ENCODE results near the gene GID8. TPM values are rescaled to one million over a fixed set of nuclear protein-coding genes. Genes with fewer than 3 reads are reported as not detected.

The GID8 gene
- total and polyA plus RNA-seq, 2 of the 13 experiments (the other 11 are each of a cell fraction or from before 2014, with no cell fraction given): 39.6 to 59.8 TPM

GRCh38 chr20:62900052-62900691 lies 37.8 kb upstream of the GID8 start (continued):
- TF ChIP-seq DNMT3B (CRISPR knock-in tag; conservative IDR thresholded peaks at IDR 0.05): peak; percentile 87; the same call in 1 of the 2 replicates
- no peak for TF ChIP-seq BRF2 (CRISPR knock-in tag; IDR thresholded peaks at IDR 0.05)
- TF ChIP-seq, protein P1, sequence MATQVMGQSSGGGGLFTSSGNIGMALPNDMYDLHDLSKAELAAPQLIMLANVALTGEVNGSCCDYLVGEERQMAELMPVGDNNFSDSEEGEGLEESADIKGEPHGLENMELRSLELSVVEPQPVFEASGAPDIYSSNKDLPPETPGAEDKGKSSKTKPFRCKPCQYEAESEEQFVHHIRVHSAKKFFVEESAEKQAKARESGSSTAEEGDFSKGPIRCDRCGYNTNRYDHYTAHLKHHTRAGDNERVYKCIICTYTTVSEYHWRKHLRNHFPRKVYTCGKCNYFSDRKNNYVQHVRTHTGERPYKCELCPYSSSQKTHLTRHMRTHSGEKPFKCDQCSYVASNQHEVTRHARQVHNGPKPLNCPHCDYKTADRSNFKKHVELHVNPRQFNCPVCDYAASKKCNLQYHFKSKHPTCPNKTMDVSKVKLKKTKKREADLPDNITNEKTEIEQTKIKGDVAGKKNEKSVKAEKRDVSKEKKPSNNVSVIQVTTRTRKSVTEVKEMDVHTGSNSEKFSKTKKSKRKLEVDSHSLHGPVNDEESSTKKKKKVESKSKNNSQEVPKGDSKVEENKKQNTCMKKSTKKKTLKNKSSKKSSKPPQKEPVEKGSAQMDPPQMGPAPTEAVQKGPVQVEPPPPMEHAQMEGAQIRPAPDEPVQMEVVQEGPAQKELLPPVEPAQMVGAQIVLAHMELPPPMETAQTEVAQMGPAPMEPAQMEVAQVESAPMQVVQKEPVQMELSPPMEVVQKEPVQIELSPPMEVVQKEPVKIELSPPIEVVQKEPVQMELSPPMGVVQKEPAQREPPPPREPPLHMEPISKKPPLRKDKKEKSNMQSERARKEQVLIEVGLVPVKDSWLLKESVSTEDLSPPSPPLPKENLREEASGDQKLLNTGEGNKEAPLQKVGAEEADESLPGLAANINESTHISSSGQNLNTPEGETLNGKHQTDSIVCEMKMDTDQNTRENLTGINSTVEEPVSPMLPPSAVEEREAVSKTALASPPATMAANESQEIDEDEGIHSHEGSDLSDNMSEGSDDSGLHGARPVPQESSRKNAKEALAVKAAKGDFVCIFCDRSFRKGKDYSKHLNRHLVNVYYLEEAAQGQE (IDR thresholded peaks at IDR 0.05; ENCODE audit: borderline replicate concordance in 1 of 2, low read depth in 1 of 2, low read length in 2 of 2): no peak
- TF ChIP-seq IKZF1 (IDR thresholded peaks at IDR 0.05): no peak
- peak; percentile 98 for TF ChIP-seq PAF1 (CRISPR knock-in tag; IDR thresholded peaks at IDR 0.05)
- no peak for TF ChIP-seq ZBTB39 (CRISPR knock-in tag; IDR thresholded peaks at IDR 0.05)
- peak; percentile 79 for TF ChIP-seq HOXA3 (CRISPR knock-in tag; IDR thresholded peaks at IDR 0.05)
- TF ChIP-seq ZSCAN20 (CRISPR knock-in tag; IDR thresholded peaks at IDR 0.05; ENCODE audit: borderline replicate concordance): peak; percentile 95
- TF ChIP-seq KDM1A (CRISPR knock-in tag; IDR thresholded peaks at IDR 0.05): no peak
- TF ChIP-seq ZNF121 (CRISPR knock-in tag; IDR thresholded peaks at IDR 0.05): peak; percentile 60; the same call in 1 of the 2 replicates
- peak; percentile 97 for TF ChIP-seq PHF5A (CRISPR knock-in tag; IDR thresholded peaks at IDR 0.05; ENCODE audit: low read depth, unreplicated experiment)
- peak; percentile 90 for TF ChIP-seq SAFB2 (CRISPR knock-in tag; IDR thresholded peaks at IDR 0.05; ENCODE audit: borderline replicate concordance, low read depth)
- no peak for TF ChIP-seq ZFP1 (CRISPR knock-in tag; IDR thresholded peaks at IDR 0.05)
- TF ChIP-seq RXRB (CRISPR knock-in tag; IDR thresholded peaks at IDR 0.05; ENCODE audit: borderline replicate concordance): peak; percentile 34; the same call in 1 of the 2 replicates
- TF ChIP-seq IKZF5 (CRISPR knock-in tag; IDR thresholded peaks at IDR 0.05): peak; percentile 94
- no peak; the same call in 1 of the 2 replicates for TF ChIP-seq KAT7 (CRISPR knock-in tag; IDR thresholded peaks at IDR 0.05; ENCODE audit: borderline replicate concordance)
- peak; percentile 73; the same call in 1 of the 2 replicates for TF ChIP-seq SIN3A (IDR thresholded peaks at IDR 0.05; ENCODE audit: borderline replicate concordance, low read depth, low read length)
- TF ChIP-seq CHCHD3 (CRISPR knock-in tag; IDR thresholded peaks at IDR 0.05): peak; percentile 61
- TF ChIP-seq NR2F2 (IDR thresholded peaks at IDR 0.05; ENCODE audit: borderline replicate concordance, low read depth): peak; percentile 20; the same call in 1 of the 2 replicates
- TF ChIP-seq, protein P2, sequence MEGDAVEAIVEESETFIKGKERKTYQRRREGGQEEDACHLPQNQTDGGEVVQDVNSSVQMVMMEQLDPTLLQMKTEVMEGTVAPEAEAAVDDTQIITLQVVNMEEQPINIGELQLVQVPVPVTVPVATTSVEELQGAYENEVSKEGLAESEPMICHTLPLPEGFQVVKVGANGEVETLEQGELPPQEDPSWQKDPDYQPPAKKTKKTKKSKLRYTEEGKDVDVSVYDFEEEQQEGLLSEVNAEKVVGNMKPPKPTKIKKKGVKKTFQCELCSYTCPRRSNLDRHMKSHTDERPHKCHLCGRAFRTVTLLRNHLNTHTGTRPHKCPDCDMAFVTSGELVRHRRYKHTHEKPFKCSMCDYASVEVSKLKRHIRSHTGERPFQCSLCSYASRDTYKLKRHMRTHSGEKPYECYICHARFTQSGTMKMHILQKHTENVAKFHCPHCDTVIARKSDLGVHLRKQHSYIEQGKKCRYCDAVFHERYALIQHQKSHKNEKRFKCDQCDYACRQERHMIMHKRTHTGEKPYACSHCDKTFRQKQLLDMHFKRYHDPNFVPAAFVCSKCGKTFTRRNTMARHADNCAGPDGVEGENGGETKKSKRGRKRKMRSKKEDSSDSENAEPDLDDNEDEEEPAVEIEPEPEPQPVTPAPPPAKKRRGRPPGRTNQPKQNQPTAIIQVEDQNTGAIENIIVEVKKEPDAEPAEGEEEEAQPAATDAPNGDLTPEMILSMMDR (CRISPR knock-in tag; IDR thresholded peaks at IDR 0.05): peak; percentile 98
- no peak; the same call in 1 of the 2 replicates for TF ChIP-seq ZNF841 (CRISPR knock-in tag; IDR thresholded peaks at IDR 0.05; ENCODE audit: borderline replicate concordance)
